Stimulated activated CD4-positive, alpha-beta T cell treated with anti-CD3 and anti-CD28 coated beads, Interleukin-4, amount 100 ng/mL, for 48 hours (primary cell): Measurements from ENCODE around the gene CSF1.
"Not testable (repeated sequence)": the region's sequence is repeated elsewhere in the genome, so short reads cannot be mapped to it uniquely, and the experiment has no call there.

ENCODE experiments used
- DNase-seq, 2 donors: peaks; one replicate each; pipeline ENCODE4 v3.0.0-alpha.2; 2020; ENCODE audit warnings: low read depth in 2 of 2

The CSF1 gene

GRCh38 chr1:109919303-109919702 is 8.7 kb downstream of the CSF1 start:
- DNase-seq: no peak

GRCh38 chr1:109920391-109920790 is 9.7 kb downstream of the CSF1 start:
- DNase-seq: not testable (repeated sequence)

DNA sequence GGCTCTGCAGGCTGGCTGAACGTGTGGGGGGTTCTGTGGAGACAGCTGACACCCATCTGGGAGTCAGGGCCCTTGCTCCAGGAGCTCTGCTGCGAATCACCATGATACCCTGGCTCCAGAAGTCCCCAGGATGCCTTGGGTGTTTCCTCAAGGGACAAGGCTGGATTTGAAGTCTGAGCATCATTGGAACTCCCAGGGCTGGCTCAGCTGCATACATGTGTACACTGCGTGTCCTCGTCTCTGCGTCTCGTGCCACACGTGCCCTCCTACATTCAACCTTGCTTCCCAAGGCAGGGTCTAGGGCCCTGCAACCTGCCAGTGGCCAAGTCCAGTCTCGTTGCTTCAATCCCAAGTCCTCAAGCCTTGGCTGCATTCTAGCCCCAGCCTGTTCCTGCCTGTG is 11.7 kb downstream of the CSF1 start:
- no peak for DNase-seq

- no peak for DNase-seq
These were observed 12.7 kb downstream of the CSF1 start for GRCh38 chr1:109923131-109923945.

GRCh38 chr1:109923946-109924275 is 13.3 kb downstream of the CSF1 start:
- DNase-seq: no peak

- DNase-seq: no peak
These were observed 13.7 kb downstream of the CSF1 start for GRCh38 chr1:109924316-109924715.

GRCh38 chr1:109925159-109925990 is 14.7 kb downstream of the CSF1 start:
- DNase-seq: no peak

GRCh38 chr1:109926662-109927300 is 16.1 kb downstream of the CSF1 start:
- no peak for DNase-seq

DNA sequence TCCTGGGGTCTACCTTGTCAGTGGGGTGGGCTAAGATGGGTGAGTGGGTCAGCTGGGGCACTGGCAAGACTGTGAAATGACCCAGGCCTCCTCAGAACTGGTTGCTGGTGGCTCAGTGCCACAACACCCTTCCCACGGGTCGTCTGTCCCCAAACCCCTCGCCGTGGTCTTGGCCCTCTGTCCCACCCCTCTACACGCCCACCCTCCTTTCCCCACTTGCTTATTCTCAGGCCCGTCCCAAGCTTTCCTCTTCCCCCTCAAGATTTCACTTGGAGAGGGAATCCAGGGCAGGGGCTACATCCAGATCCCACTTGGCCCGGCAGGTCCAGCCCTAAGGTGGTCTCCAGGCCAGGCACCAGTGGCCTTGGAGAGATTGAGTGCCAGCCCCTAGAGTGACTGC is 16.7 kb downstream of the CSF1 start:
- DNase-seq: no peak

GRCh38 chr1:109927911-109928321 is 17.3 kb downstream of the CSF1 start:
- no peak for DNase-seq

DNA sequence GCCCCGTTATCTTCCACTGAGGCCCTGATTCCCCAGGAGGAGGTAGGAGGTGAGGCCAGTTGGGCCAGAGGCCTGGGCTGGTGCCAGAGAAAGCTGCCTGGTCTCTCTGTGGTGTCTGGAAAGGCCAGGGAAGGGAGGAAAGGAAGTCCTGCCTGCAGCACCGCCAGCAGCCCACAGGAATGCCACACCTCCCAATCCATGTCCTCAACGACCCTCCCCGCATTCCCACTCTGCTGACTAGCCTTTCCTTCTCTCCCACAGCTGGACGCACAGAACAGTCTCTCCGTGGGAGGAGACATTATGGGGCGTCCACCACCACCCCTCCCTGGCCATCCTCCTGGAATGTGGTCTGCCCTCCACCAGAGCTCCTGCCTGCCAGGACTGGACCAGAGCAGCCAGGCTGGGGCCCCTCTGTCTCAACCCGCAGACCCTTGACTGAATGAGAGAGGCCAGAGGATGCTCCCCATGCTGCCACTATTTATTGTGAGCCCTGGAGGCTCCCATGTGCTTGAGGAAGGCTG is 18.0 kb downstream of the CSF1 start:
- DNase-seq: no peak

DNA sequence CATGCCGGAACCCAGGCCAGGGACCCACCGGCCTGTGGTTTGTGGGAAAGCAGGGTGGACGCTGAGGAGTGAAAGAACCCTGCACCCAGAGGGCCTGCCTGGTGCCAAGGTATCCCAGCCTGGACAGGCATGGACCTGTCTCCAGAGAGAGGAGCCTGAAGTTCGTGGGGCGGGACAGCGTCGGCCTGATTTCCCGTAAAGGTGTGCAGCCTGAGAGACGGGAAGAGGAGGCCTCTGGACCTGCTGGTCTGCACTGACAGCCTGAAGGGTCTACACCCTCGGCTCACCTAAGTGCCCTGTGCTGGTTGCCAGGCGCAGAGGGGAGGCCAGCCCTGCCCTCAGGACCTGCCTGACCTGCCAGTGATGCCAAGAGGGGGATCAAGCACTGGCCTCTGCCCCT is 18.5 kb downstream of the CSF1 start:
- DNase-seq: no peak

DNA sequence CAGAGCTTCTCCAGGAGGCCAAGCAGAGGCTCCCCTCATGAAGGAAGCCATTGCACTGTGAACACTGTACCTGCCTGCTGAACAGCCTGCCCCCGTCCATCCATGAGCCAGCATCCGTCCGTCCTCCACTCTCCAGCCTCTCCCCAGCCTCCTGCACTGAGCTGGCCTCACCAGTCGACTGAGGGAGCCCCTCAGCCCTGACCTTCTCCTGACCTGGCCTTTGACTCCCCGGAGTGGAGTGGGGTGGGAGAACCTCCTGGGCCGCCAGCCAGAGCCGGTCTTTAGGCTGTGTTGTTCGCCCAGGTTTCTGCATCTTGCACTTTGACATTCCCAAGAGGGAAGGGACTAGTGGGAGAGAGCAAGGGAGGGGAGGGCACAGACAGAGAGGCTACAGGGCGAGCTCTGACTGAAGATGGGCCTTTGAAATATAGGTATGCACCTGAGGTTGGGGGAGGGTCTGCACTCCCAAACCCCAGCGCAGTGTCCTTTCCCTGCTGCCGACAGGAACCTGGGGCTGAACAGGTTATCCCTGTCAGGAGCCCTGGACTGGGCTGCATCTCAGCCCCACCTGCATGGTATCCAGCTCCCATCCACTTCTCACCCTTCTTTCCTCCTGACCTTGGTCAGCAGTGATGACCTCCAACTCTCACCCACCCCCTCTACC is 19.1 kb downstream of the CSF1 start:
- no peak for DNase-seq

- no peak for DNase-seq
These were observed 19.8 kb downstream of the CSF1 start for GRCh38 chr1:109930252-109930993.

- no peak for DNase-seq
These were observed 20.6 kb downstream of the CSF1 start for GRCh38 chr1:109931189-109931731.

DNA sequence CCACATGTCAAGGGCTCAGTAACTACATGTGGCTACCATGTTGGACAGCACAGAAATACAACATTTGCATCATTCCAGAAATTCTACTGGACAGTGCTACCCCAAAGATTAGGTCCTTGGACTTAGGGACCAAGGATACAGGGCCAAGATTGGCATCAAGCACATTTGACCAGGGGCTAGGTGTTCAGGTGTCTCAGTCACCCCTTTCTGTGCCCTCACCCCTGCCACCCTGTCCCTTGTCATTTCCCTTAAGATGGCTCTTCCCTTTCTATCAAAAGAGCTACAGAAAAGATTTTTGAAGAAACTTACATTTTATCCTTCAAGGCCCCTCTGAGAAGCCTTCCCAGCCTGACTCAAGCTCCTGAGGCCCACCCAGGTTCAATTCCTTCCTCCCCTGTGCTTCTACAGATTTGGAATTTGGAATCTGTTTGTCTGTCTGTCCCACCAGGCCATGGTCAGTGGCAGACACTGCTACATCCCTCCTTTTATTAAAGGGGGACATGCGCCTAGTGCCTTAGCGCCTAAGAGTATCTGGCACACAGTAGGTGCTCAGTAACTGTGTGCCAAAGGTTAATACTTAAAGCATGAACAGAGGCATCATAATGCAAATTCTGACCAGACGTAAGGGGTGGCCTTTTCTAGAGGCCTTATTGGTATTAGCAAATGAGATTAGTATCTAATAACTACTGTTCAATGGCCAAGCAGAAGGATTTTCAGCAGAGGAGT is 21.4 kb downstream of the CSF1 start:
- DNase-seq: no peak

DNA sequence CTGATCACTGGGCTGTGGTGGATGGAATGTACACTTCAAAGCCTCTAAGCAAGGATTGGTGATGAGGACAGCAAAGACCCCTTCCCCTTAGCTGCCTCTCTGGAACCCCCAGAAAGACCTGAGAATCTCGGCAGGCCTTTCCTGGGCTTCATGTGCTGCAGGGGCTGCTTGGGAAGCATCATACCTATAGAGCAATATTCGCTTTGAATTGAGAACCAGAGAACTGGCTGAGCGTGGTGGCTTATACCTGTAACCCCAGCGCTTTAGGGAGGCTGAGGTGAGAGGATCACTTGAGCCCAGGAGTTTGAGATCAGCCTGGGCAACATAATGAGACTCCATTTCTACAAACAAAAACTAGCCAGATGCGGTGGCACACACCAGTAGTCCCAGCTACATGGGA is 22.0 kb downstream of the CSF1 start:
- DNase-seq: no peak

DNA sequence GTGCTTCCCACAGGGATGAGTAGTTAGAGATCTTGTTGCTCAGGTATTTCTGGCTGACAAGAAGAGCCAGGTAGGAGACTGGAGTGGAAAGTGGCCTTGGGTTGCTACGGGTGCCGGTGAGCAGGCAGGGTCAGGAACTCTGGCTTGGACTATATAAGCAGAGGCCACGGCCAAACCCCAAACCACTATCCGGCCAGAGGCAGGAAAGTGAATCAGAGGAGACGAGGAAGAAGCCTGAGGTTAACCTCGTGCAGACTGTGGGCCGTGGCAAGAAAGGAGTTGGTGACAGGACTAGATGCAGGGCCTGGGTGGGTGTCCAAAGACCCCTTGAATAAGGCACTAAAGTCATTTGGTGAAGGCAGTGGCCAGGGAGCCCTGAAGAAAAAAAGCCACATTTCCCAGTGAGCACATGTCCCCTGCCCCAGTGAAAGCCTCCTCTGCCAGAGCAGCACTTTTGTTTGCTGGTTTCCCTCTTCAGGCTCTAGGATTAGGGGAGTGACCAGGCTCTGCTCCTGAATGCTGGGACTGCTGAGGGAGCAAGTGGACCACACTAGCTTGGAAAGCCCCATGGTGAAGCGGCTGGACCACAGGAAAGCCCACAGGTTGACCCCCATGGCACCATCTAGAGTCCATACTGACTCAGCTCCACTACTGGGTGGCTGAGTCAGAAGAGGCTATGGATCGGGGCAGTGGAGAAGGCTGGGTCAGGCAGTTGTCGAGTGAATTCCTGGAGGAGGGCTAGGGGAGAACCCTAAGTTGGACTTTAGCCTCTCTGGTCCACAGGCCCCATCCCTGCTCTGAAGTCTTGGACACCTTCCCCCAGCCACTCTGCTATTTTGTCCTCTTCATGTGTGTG is 23.4 kb downstream of the CSF1 start:
- DNase-seq: no peak

GRCh38 chr1:109935451-109935900 is 24.8 kb downstream of the CSF1 start:
- DNase-seq: no peak
